Urinary bladder (tissue), 4 donors: Measurements from ENCODE around the gene ASIC5. TPM values are rescaled to one million over a fixed set of nuclear protein-coding genes. Genes with fewer than 3 reads are reported as not detected.

Experiments
- DNase-seq: peaks from one replicate; pipeline ENCODE4 v3.0.0-alpha.2; 2015; ENCODE audit errors: extremely low spot score
- H3K27ac ChIP-seq: one replicate; pipeline ENCODE4 v1.5.1; 2013; ENCODE audit warnings: low read depth, mild to moderate bottlenecking, moderate library complexity
- H3K36me3 ChIP-seq: one replicate; pipeline ENCODE4 v1.6.1; 2013; ENCODE audit warnings: mild to moderate bottlenecking, moderate library complexity; ENCODE audit not compliant: insufficient read depth
- H3K4me1 ChIP-seq: one replicate; pipeline ENCODE4 v1.6.1; 2013; ENCODE audit warnings: mild to moderate bottlenecking, moderate library complexity; ENCODE audit not compliant: insufficient read depth
- H3K4me3 ChIP-seq: one replicate; pipeline ENCODE4 v1.5.1; 2013; ENCODE audit warnings: low read depth, low read length
- WGBS: extraction: QIAGEN DNeasy Blood & Tissue Kit; methylation state at CpG from one replicate; pipeline ENCODE4 v1.1.7; 2013; 5-methylcytosine and 5-hydroxymethylcytosine counted together
- polyA plus RNA-seq: library from polyadenylated mRNA; stranded (reverse); fragments of 200-250 nt; gene quantifications from one replicate; pipeline ENCODE4 v1.2.3, GENCODE V29; 2013
- total RNA-seq: library from RNA; depleted of rRNA; stranded (reverse); fragments of >200 nt; gene quantifications from one replicate; pipeline ENCODE4 v1.2.3, GENCODE V29; 2014
- donor health status: healthy with polysubstance abuse.
- donor health status: healthy.

ASIC5 gene
- total and polyA plus RNA-seq, 2 donors: not detected

DNA sequence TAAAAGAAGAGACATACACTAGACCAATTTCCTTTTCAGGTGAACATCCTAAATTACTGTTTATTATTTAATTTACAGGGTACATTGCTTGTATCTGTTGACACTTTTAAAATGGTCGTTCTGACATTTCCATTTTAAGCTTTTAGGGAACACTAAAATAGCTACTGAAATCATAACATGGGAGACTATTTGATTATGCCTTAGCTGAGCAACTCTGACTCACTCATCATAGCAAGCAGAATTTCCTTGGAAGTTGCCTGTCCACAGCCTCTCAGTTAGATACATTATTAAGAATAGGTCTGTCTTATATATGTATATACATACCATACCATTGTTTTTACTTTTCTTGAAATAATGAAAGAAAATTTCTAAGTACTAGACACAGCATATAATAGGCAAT lies 85.3 kb downstream of the ASIC5 start:
- DNase-seq: no peak
- Histone ChIP-seq H3K36me3 (no peaks in the 10 kb centered on the region), H3K4me3 (no peak overlapping the region), H3K4me1 (no peaks in the 10 kb centered on the region), H3K27ac (no peak overlapping the region)
- 53% methylated on average over 1 of the region's 1 CpG for WGBS

Other genes with a start within 250 kb of the ASIC5 start
- 104 TPM for gene GUCY1A1, start 199.4 kb downstream of the ASIC5 start, total RNA-seq
- gene GUCY1A1, start 199.4 kb downstream of the ASIC5 start, polyA plus RNA-seq: 4.8 TPM
- 34.5 TPM for gene GUCY1B1, start 107.3 kb downstream of the ASIC5 start, total RNA-seq
- 8.0 TPM for gene GUCY1B1, start 107.3 kb downstream of the ASIC5 start, polyA plus RNA-seq
- 3.9 TPM for gene TDO2, start 37.4 kb upstream of the ASIC5 start, total RNA-seq
- 0.28 TPM for gene TDO2, start 37.4 kb upstream of the ASIC5 start, polyA plus RNA-seq
- gene CTSO, start 87.6 kb upstream of the ASIC5 start, total RNA-seq: 51.2 TPM
- 23.8 TPM for gene CTSO, start 87.6 kb upstream of the ASIC5 start, polyA plus RNA-seq